ENCODE results near the gene NBAS.

- no peak for TF ChIP-seq CTCF (IDR thresholded peaks at IDR 0.05)
- no peak for TF ChIP-seq POLR2AphosphoS5 (IDR thresholded peaks at IDR 0.05; ENCODE audit: low read depth, low read length)
- no peak for TF ChIP-seq REST (IDR thresholded peaks at IDR 0.05; ENCODE audit: insufficient read depth in 1 of 2, low read depth in 2 of 2, low read length in 1 of 2)
- TF ChIP-seq SIN3A (IDR thresholded peaks at IDR 0.05; ENCODE audit: borderline replicate concordance, insufficient read depth, low read depth, low read length) = no peak
These were observed 394.3 kb downstream of the NBAS start for GRCh38 chr2:15166878-15167277.

Data from Panc1 (cell line).